CD4-positive, alpha-beta T cell treated with Interleukin-12 subunit alpha and Interleukin-12 subunit beta, for 1 hour (primary cell): ENCODE measurements around the gene LRCH1.

Source experiments
- DNase-seq: peaks from one replicate; pipeline ENCODE4 v3.0.0-alpha.2; 2020

LRCH1 gene

GRCh38 chr13:46641274-46642081 is 88.5 kb downstream of the LRCH1 start:
- DNase-seq, result no peak

DNA sequence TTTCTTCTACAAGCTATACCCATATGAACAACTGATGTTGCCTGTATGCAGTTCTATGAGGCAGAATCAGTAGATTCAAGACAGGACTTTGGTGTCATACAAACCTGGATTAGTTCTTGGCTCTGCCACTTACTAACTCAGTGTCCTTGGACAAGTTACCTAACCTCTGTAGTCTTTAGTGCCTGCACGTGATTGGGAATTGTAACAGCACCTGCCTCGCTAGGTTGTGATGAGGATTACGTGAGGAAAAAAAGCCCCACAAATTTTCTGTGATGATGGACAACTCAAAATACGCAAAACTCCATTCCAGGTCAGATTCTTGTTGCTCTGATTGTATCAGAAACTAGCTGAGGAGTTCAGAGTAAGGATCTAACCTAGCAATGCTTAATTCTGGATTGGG is 89.3 kb downstream of the LRCH1 start:
- no peak for DNase-seq

GRCh38 chr13:46643165-46643777 is 90.3 kb downstream of the LRCH1 start:
- DNase-seq, result no peak

DNA sequence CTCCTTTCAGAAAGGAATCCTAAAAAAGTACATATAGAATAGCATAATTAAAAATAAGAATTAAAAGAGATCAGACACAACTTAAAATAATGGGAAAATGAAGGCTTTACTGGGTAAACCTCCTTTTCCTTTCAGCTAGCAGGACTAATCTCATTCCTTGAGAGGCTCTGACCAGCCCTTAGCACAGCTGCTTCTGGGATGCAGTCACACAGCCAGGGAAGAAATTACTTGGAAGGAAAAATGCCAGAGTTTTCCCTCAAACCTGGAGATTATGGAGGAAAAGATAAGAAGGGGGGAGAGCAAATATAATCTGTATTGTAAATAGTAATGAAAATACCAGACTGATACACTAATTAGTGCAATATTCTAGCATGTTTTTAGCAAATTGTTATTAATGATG is 91.8 kb downstream of the LRCH1 start:
- no peak for DNase-seq

GRCh38 chr13:46647512-46648065 is 94.6 kb downstream of the LRCH1 start:
- no peak for DNase-seq

- peak; percentile 15 for DNase-seq
Observed at GRCh38 chr13:46648166-46648607, 95.2 kb downstream of the LRCH1 start.

- DNase-seq, result no peak
Observed at GRCh38 chr13:46649816-46650215, 96.8 kb downstream of the LRCH1 start.

GRCh38 chr13:46654951-46655350 is 102.0 kb downstream of the LRCH1 start:
- DNase-seq, result no peak

DNA sequence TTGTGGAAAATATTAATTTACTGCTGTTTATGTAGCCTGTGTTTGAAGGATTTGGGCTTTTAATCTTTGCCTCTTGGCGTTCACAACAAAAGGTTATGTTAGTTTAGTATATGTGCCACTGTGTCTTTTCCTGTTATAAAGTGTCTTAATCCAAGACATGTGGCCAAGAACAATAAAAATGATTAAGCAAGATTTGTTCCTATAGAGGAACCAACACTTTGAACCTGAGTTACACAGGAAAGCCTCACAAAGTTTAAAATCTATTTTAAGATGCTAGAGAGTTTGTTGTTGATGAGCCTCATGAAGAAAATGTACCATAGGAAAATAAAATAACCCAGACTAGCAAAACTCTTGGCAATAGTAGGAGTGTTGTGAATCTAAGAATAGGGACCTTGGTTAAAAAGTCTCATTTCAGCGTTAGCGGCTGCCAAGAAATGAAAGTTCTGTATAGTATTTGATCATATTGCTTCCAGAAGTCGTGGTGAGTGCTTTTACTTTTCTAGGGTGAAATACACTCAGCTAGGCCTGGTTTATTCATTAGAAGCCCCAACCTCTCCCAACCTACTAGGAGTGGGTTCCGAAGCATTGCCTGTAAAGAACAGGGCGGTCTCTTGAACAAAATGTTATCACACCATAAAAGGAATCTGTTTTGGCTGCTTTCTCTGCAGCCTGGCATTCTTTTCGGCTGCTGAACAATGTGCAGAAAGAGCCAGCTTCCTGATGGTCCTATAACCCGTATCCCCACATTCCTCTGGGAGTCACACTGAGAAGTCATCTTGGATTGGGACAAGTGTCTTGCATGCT is 102.6 kb downstream of the LRCH1 start:
- no peak for DNase-seq

DNA sequence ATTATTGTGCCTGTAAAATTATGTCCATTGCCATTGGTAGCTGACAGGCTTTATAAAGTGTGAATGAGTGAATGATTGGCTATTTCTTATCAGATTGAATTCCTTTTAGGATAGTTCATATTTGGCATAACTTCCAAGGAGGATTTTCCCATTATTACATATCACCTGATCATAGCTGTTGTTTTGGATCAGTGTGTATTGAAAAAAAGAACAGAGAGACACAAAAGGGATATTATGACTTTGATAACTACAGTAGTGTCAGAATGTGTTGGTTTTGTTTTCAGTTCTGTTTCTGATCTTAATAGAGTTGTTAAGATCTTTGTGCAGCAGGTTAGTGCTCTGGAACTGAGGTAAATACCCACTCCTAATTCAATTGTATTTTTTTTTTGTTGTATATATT is 103.8 kb downstream of the LRCH1 start:
- no peak for DNase-seq

GRCh38 chr13:46659413-46660065 is 106.6 kb downstream of the LRCH1 start:
- DNase-seq, result no peak

- DNase-seq, result no peak
Observed at GRCh38 chr13:46660416-46660815, 107.4 kb downstream of the LRCH1 start.

DNA sequence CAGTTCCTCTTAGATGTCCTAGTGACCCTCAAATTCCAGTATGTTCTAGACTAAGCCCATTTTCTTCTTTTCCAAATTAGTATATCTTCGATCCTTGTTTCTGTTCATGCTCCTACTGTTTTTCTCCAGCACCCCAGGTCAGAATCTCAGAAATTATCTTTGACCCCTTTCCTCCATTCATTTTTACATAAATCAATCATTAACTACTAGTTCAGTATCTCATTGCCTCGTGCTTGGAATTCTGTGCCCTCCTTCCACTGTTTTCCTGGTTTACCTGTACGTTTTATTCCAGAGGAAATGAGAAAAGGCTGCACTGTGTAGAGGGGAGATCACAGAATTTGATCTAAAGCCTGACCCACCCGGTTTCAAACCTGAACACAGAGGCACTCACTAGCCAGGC is 107.9 kb downstream of the LRCH1 start:
- DNase-seq, result no peak

- no peak for DNase-seq
Observed at GRCh38 chr13:46662690-46663089, 109.7 kb downstream of the LRCH1 start.

GRCh38 chr13:46663206-46664037 is 110.5 kb downstream of the LRCH1 start:
- DNase-seq, result no peak

- no peak for DNase-seq
Observed at GRCh38 chr13:46664195-46664594, 111.2 kb downstream of the LRCH1 start.

GRCh38 chr13:46665248-46665632 is 112.3 kb downstream of the LRCH1 start:
- DNase-seq, result no peak

DNA sequence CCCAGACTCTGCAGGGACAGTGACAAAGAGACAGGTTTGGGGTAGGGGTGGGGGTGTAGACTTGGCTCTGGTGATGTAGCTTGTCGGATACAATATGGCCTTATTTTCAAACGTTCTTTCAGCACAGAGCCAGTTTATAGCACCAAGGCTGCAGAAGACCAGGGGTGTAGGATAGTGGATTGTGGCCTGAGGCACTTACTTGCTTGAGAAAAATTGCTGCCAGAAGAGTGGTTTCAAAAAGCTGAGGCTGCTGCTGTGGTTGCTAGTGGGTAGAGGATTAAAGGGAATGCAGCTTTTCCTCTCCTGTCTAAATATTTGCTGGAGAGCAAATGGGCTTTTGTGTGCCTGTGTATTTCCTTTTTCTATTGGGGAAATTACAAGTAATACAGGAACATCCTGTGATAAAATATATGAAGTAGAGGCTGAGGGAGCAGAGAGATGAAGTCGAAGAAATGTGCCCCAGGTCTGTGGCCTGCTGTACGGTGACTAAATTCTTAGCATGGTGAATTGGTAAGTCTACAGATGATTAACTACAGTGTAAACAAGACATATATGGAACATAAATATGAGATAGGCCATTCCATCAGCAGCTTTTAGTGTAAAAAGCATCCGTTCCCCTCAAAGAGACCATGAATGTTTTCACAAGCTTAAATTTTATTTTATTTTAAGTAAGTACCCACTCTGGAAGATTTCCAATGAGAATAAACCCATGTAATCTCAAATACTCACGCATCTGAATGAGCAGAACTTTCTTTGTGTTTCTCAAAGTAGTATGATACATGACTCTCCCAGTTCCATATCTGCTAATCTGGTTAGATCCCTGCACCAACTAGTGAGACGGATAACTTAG is 112.9 kb downstream of the LRCH1 start:
- DNase-seq, result no peak

DNA sequence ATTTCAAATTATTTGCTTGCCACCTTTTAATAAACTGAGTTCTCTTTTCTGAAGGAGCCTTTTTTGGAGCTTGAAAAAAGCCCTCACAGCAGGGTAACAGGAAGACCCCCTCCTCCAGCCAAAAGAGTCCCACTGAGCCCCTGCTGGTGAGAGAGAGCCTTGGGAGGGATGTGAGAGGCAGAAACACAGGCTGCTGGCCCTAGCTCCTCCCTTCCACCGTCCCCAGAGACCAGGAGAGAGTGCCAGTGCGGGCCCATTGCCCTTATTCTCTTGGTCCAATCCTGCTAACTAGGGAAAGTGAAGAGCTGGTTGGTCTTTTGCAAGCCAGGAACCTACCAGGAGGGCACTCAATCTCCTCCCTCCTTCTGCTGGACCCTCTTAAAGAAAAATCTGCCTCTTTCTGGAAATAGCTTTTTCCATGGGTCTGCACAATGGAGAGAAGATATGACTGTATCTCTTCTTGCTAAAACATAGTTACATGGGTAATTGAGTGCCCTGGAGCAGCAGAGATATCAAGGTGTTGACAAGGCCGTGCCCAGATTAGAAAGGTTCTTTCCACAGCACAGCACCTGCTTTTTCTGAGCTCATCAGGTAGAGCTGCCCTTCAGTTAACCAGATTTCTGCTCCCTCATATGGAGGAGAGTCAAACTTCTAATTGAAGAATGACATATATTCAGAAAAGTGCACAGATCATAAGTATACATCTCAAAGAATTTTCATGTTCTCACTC is 113.9 kb downstream of the LRCH1 start:
- DNase-seq, result no peak

DNA sequence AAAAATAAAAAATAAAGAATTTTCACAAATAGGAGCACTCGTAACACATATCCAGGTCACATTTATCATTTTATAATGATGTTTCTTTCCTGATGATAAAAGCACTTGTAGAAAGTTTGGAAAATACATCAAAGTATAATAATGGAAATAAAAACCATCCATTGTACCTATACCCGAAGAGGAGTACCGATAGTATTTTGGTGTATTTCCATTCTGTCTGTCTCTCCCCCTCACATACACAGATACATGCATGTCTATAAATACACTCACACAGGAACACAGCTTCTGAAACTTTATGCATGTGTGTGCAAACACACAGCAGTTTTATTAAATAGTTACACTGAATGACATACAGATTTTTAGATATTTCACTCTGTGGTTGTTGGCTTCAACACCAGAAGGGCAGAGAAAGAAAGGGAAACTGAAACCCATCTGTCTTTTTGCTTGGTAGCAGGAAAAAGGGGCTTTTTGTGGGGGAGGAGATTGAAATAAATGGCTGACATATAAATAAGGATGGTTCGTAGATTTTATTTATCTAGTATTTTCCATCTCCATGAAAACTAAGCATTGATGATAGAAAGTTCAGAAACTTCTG is 114.8 kb downstream of the LRCH1 start:
- peak; percentile 65 for DNase-seq
